ENCODE measurements around the gene CD48.

GRCh38 chr1:160629286-160630210 lies 82.1 kb downstream of the CD48 start:
- TF ChIP-seq, protein P1, sequence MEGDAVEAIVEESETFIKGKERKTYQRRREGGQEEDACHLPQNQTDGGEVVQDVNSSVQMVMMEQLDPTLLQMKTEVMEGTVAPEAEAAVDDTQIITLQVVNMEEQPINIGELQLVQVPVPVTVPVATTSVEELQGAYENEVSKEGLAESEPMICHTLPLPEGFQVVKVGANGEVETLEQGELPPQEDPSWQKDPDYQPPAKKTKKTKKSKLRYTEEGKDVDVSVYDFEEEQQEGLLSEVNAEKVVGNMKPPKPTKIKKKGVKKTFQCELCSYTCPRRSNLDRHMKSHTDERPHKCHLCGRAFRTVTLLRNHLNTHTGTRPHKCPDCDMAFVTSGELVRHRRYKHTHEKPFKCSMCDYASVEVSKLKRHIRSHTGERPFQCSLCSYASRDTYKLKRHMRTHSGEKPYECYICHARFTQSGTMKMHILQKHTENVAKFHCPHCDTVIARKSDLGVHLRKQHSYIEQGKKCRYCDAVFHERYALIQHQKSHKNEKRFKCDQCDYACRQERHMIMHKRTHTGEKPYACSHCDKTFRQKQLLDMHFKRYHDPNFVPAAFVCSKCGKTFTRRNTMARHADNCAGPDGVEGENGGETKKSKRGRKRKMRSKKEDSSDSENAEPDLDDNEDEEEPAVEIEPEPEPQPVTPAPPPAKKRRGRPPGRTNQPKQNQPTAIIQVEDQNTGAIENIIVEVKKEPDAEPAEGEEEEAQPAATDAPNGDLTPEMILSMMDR (conservative IDR thresholded peaks at IDR 0.05; ENCODE audit: low read length), result no peak
- no peak for TF ChIP-seq EZH2phosphoT487 (IDR thresholded peaks at IDR 0.05; ENCODE audit: borderline replicate concordance, low read depth, low read length)

All from OCI-LY7 (cell line).